Suprapubic skin (tissue), 4 donors: ENCODE results near the gene ADAP1.

Experiments
- CTCF ChIP-seq, 2 donors: fragments of 200-600 bp in 1 of 2; fragments of 450-650 bp in 1 of 2; sonication (generic) in 1 of 2; IDR thresholded peaks; one replicate each; pipeline ENCODE4 v1.5.1; 2016 to 2019; ENCODE audit warnings: antibody characterized with exemption in 2 of 2, mild to moderate bottlenecking in 1 of 2, moderate library complexity in 1 of 2
- EP300 ChIP-seq: sonication (generic); formaldehyde crosslinking; IDR thresholded peaks from one replicate; pipeline ENCODE4 v1.6.1; 2017; ENCODE audit warnings: antibody characterized with exemption
- POLR2A ChIP-seq, 2 donors: fragments of 450-650 bp; IDR thresholded peaks; one replicate each; pipeline ENCODE4 v1.6.1; 2017; ENCODE audit warnings: antibody characterized with exemption in 2 of 2, mild to moderate bottlenecking in 2 of 2, moderate library complexity in 2 of 2
- POLR2AphosphoS5 ChIP-seq, 3 donors: sonication (generic); formaldehyde crosslinking; IDR thresholded peaks; one replicate each; pipeline ENCODE4 v1.6.1; 2017; ENCODE audit warnings: antibody characterized with exemption in 3 of 3

- no peak for TF ChIP-seq CTCF (IDR thresholded peaks at IDR 0.05)
- no peak for TF ChIP-seq POLR2AphosphoS5 (IDR thresholded peaks at IDR 0.05)
- TF ChIP-seq POLR2A (IDR thresholded peaks at IDR 0.05) = no peak
- no peak for TF ChIP-seq EP300
Observed at GRCh38 chr7:979886-980571, 25.5 kb upstream of the ADAP1 start.
